IMR-90 (cell line): ENCODE results near the gene COPS9. TPM values are rescaled to one million over a fixed set of nuclear protein-coding genes. Genes with fewer than 3 reads are reported as not detected.

Experiments
- ATAC-seq: fragments of 200-7000 bp; cut with Tn5 transposase; 2 replicates; pipeline ENCODE4 v1.9.1; 2020; ENCODE audit warnings: low read depth, mild to moderate bottlenecking, moderate library complexity
- BruUV-seq: library from RNA; stranded (reverse); fragments of 400-500 nt; replicated peaks from 2 replicates; lab custom pipeline; 2021; lab: Mats Ljungman, UMichigan
- CTCF ChIA-PET: fragments of 300-600 bp; formaldehyde crosslinking; extraction: SDS; loops from one replicate; lab custom pipeline; 2021; ENCODE audit warnings: antibody characterized with exemption; lab: Yijun Ruan, JAX
- POLR2A ChIA-PET: fragments of 300-600 bp; sonication (Branson Sonifier 250); formaldehyde crosslinking; loops from one replicate; lab custom pipeline; 2022; ENCODE audit warnings: antibody characterized with exemption; ENCODE audit not compliant: unreplicated experiment; lab: Charles Lee
- DNase-seq: peaks from one replicate; pipeline ENCODE4 v3.0.0; 2013
- H2AFZ ChIP-seq: replicated peaks from 2 replicates; pipeline ENCODE3; 2013; ENCODE audit warnings: low read length, mild to moderate bottlenecking; ENCODE audit not compliant: poor library complexity
- H2AK5ac ChIP-seq: 2 replicates; pipeline ENCODE4 v1.6.1; 2013; ENCODE audit warnings: low read depth, low read length, inconsistent platforms
- H2AK9ac ChIP-seq: replicated peaks from 2 replicates; pipeline ENCODE3; 2013; ENCODE audit warnings: mild to moderate bottlenecking, low read depth, low read length, moderate library complexity; ENCODE audit not compliant: poor library complexity
- H2BK120ac ChIP-seq: 2 replicates; pipeline ENCODE4 v1.6.1; 2013; ENCODE audit warnings: low read depth, low read length, inconsistent platforms
- H2BK15ac ChIP-seq: 3 replicates; pipeline ENCODE4 v1.6.1; 2013; ENCODE audit warnings: low read depth, low read length, inconsistent platforms
- H2BK20ac ChIP-seq: 2 replicates; pipeline ENCODE4 v1.6.1; 2013; ENCODE audit warnings: low read depth, mild to moderate bottlenecking, inconsistent platforms, low read length, moderate library complexity
- H2BK5ac ChIP-seq: 2 replicates; pipeline ENCODE4 v1.6.1; 2013; ENCODE audit warnings: mild to moderate bottlenecking, low read depth, low read length, inconsistent platforms; ENCODE audit not compliant: poor library complexity, severe bottlenecking
- H3K14ac ChIP-seq: replicated peaks from 2 replicates; pipeline ENCODE4 v1.6.1; 2013; ENCODE audit warnings: low read depth, low read length, inconsistent platforms
- H3K18ac ChIP-seq: 2 replicates; pipeline ENCODE4 v1.6.1; 2013; ENCODE audit warnings: low read depth, low read length, control low read depth
- H3K23ac ChIP-seq: 2 replicates; pipeline ENCODE4 v1.6.1; 2013; ENCODE audit warnings: low read depth, low read length, inconsistent platforms
- H3K27ac ChIP-seq: 2 replicates; pipeline ENCODE4 v1.5.1; 2013; ENCODE audit warnings: mild to moderate bottlenecking, control low read depth, low read length; ENCODE audit not compliant: insufficient read depth
- H3K27me3 ChIP-seq: 2 replicates; pipeline ENCODE4 v1.6.1; 2013; ENCODE audit warnings: low read length; ENCODE audit not compliant: control insufficient read depth, insufficient read depth
- H3K36me3 ChIP-seq: 2 replicates; pipeline ENCODE4 v1.6.1; 2013; ENCODE audit warnings: low read length, mixed read lengths; ENCODE audit not compliant: control insufficient read depth, insufficient read depth
- H3K4ac ChIP-seq: 2 replicates; pipeline ENCODE4 v1.6.1; 2013; ENCODE audit warnings: low read depth, low read length, inconsistent platforms
- H3K4me1 ChIP-seq: 2 replicates; pipeline ENCODE4 v1.6.1; 2013; ENCODE audit warnings: low read length, mixed read lengths; ENCODE audit not compliant: control insufficient read depth, insufficient read depth
- H3K4me2 ChIP-seq: 2 replicates; pipeline ENCODE4 v1.6.1; 2013; ENCODE audit warnings: low read depth, mild to moderate bottlenecking, control low read depth, low read length, moderate library complexity
- H3K4me3 ChIP-seq: 2 replicates; pipeline ENCODE4 v1.5.1; 2013; ENCODE audit warnings: low read depth, mild to moderate bottlenecking, control low read depth, low read length, moderate library complexity; ENCODE audit not compliant: insufficient read depth
- H3K56ac ChIP-seq: 2 replicates; pipeline ENCODE4 v1.6.1; 2013; ENCODE audit warnings: low read length, inconsistent platforms; ENCODE audit not compliant: insufficient read depth; ENCODE audit errors: extremely low read depth
- H3K79me1 ChIP-seq, 2 experiments: 2 replicates each; pipeline ENCODE4 v1.6.1; 2013; ENCODE audit warnings: low read length in 2 of 2, inconsistent platforms in 1 of 2, low read depth in 1 of 2
- H3K9ac ChIP-seq: 2 replicates; pipeline ENCODE4 v1.6.1; 2013; ENCODE audit warnings: low read depth, low read length, control low read depth
- H3K9me1 ChIP-seq: 2 replicates; pipeline ENCODE4 v1.6.1; 2013; ENCODE audit warnings: low read length, inconsistent platforms; ENCODE audit not compliant: insufficient read depth
- H3K9me3 ChIP-seq: 2 replicates; pipeline ENCODE4 v1.6.1; 2013; ENCODE audit warnings: low read length; ENCODE audit not compliant: control insufficient read depth, insufficient read depth
- H4K20me1 ChIP-seq: 2 replicates; pipeline ENCODE4 v1.6.1; 2013; ENCODE audit warnings: low read length, inconsistent platforms; ENCODE audit not compliant: insufficient read depth
- H4K5ac ChIP-seq: 2 replicates; pipeline ENCODE4 v1.6.1; 2013; ENCODE audit warnings: mild to moderate bottlenecking, low read depth, low read length, control low read depth
- H4K8ac ChIP-seq, 2 experiments: 2 replicates each; pipeline ENCODE4 v1.6.1; 2013; ENCODE audit warnings: low read depth in 2 of 2, low read length in 2 of 2, control low read depth in 1 of 2, inconsistent platforms in 1 of 2
- H4K91ac ChIP-seq: 2 replicates; pipeline ENCODE4 v1.6.1; 2013; ENCODE audit warnings: low read depth, low read length, inconsistent platforms; ENCODE audit not compliant: insufficient read depth
- BHLHE40 ChIP-seq: fragments of 150-350 bp; IDR thresholded peaks from 2 replicates; pipeline ENCODE4 v1.6.1; 2016; ENCODE audit warnings: mild to moderate bottlenecking, low read depth, low read length
- CEBPB ChIP-seq: IDR thresholded peaks from 2 replicates; pipeline ENCODE4 v1.6.1; 2012; ENCODE audit warnings: low read depth, low read length, improper control_type of control experiment
- CHD1 ChIP-seq: IDR thresholded peaks from 2 replicates; pipeline ENCODE4 v1.6.1; 2012; ENCODE audit warnings: low read depth, low read length, improper control_type of control experiment
- CTCF ChIP-seq: conservative IDR thresholded peaks from 2 replicates; pipeline ENCODE4 v1.5.1; 2012; ENCODE audit warnings: mild to moderate bottlenecking, low read depth, low read length, improper control_type of control experiment
- FOS ChIP-seq: fragments of 150-350 bp; IDR thresholded peaks from 2 replicates; pipeline ENCODE4 v1.6.1; 2016; ENCODE audit warnings: low read depth, low read length
- NFE2L2 ChIP-seq: fragments of 150-350 bp; IDR thresholded peaks from 2 replicates; pipeline ENCODE4 v1.6.1; 2016; ENCODE audit warnings: low read depth, mild to moderate bottlenecking, low read length
- POLR2A ChIP-seq: IDR thresholded peaks from 2 replicates; pipeline ENCODE4 v1.6.1; 2012; ENCODE audit warnings: mild to moderate bottlenecking, low read depth, low read length
- WGBS, 2 experiments: methylation state at CpG; one replicate each; pipeline versions ENCODE4 v1.1.5 to v1.1.7; 2013; ENCODE audit warnings: missing lambda C conversion rate in 2 of 2; ENCODE audit not compliant: insufficient read length in 1 of 2; ENCODE audit errors: extremely low coverage in 2 of 2; 5-methylcytosine and 5-hydroxymethylcytosine counted together
- dilution Hi-C: fragments of 300-500 bp; cut with HindIII; formaldehyde crosslinking; loops from one replicate; pipeline ENCODE4 v1.14.3; 2018; ENCODE audit warnings: low sequenced_read_pairs; ENCODE audit not compliant: unreplicated experiment
- in situ Hi-C: fragments of 300-500 bp; cut with MboI; formaldehyde crosslinking; loops from 3 replicates; pipeline ENCODE4 v1.14.3; 2019; ENCODE audit warnings: low sequenced_read_pairs, inconsistent platforms, mixed read lengths
- intact Hi-C: fragments of 100-400 bp; cut with micrococcal nuclease; formaldehyde crosslinking; loops from 2 replicates; pipeline ENCODE4 v1.10.0; 2022
- polyA plus RNA-seq, 3 experiments: library from polyadenylated mRNA; depleted of rRNA; stranded (reverse); fragments of >200 nt; gene quantifications; 2 replicates each; pipeline ENCODE4 v1.2.3, GENCODE V29; 2012; ENCODE audit warnings: low replicate concordance in 1 of 3
- total RNA-seq: library from RNA; depleted of rRNA; stranded (reverse); fragments of >200 nt; gene quantifications from 2 replicates; pipeline ENCODE4 v1.2.3, GENCODE V29; 2012
- TF ChIP-seq, protein P1 (sequence below): fragments of 150-350 bp; IDR thresholded peaks from 2 replicates; pipeline ENCODE4 v1.6.1; 2017; ENCODE audit warnings: mild to moderate bottlenecking, antibody characterized with exemption, low read length, low read depth

The COPS9 gene
- total and polyA plus RNA-seq, 2 of the 4 experiments (the other 2 are of a cell fraction) = 85.9 to 309 TPM

DNA sequence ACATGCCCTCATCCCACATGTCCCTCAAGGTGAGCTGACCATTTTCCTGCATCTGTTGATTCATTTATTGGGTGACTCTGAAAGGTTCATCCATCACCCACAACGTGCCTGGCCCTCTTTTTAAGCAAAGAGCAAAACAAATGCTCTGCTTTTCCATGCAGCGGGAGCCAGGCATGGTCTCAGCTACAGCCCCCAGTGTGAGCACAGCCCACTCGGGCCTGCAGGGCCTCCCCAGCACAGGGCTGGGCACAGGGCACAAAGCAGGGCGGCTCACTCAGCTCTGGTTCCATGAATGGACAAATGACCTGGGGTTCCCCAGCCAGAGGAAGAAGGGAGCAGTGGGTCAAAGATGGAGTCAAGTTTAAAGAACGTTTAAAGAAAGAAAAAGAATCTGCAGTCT lies 28.5 kb upstream of the COPS9 start:
- TF ChIP-seq CEBPB = no peak
- no peak for TF ChIP-seq POLR2A
- no peak for TF ChIP-seq FOS
- TF ChIP-seq CTCF = no peak
- no peak for TF ChIP-seq NFE2L2
- TF ChIP-seq, protein P1, sequence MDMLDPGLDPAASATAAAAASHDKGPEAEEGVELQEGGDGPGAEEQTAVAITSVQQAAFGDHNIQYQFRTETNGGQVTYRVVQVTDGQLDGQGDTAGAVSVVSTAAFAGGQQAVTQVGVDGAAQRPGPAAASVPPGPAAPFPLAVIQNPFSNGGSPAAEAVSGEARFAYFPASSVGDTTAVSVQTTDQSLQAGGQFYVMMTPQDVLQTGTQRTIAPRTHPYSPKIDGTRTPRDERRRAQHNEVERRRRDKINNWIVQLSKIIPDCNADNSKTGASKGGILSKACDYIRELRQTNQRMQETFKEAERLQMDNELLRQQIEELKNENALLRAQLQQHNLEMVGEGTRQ = no peak
- no peak for TF ChIP-seq CHD1
- TF ChIP-seq BHLHE40 = no peak
- Histone ChIP-seq H3K14ac (no peak overlapping the region), H2BK5ac (no peak overlapping the region), H2AK5ac (no peak overlapping the region), H4K8ac (no peak overlapping the region), H2AFZ (no peak overlapping the region), H3K36me3 (no peaks in the 10 kb centered on the region), H3K9me3 (no peaks in the 10 kb centered on the region), H3K4me1 (no peaks in the 10 kb centered on the region), H3K79me1 (no peaks in the 10 kb centered on the region), H4K5ac (no peak overlapping the region), H2BK120ac (no peak overlapping the region), H3K4me3 (no peak overlapping the region), H3K23ac (no peak overlapping the region), H4K20me1 (no peaks in the 10 kb centered on the region), H2BK15ac (no peak overlapping the region), H3K9me1 (no peaks in the 10 kb centered on the region), H3K4me2 (no peak overlapping the region), H2BK20ac (no peak overlapping the region), H3K4ac (no peak overlapping the region), H3K18ac (no peak overlapping the region), H4K91ac (no peak overlapping the region), H2AK9ac (no peak overlapping the region), H3K27me3 (peaks cover 24% of the 10 kb centered on the region; the same call in 1 of the 2 replicates), H3K27ac (no peak overlapping the region), H3K9ac (no peak overlapping the region), H3K56ac (no peak overlapping the region)
- no peak for DNase-seq
- no TSS peak for BruUV-seq
- in situ Hi-C loops = no loop called here
- WGBS, 2 experiments = no CpG with 5 or more reads among the region's 5 CpGs
- ChIA-PET POLR2A (no interaction called here), CTCF (no interaction called here)
- dilution Hi-C loops = no loop called here
- ATAC-seq = no peak
- intact Hi-C loops = no loop called here
